NCI-H2029 (cell line): Measurements from ENCODE around the gene MLNR.

Source experiments
- DNase-seq: peaks from one replicate; lab custom pipeline; 2025; lab: John Stamatoyannopoulos, UW

MLNR gene

GRCh38 chr13:49226613-49227012, 6.5 kb downstream of the MLNR start:
- DNase-seq = no peak

DNA sequence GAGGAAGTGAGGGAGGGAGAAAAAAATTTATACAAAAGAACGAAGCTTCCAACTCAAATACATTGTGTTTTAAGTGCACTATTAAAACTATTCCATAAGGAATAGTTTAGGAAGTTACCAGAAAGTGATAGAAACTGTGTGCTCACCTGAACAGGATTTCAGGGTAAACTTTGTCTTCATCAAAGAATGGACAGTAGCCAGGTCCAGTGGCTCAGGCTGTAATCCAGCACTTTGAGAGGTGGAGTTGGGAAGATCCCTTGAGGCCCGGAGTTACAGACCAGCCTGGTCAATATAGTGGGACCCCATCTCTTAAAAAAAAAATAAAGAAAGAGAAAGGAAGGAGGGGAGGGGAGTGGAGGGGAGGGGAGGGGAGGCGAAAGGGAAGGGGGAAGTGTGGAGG, 14.6 kb downstream of the MLNR start:
- no peak for DNase-seq

DNA sequence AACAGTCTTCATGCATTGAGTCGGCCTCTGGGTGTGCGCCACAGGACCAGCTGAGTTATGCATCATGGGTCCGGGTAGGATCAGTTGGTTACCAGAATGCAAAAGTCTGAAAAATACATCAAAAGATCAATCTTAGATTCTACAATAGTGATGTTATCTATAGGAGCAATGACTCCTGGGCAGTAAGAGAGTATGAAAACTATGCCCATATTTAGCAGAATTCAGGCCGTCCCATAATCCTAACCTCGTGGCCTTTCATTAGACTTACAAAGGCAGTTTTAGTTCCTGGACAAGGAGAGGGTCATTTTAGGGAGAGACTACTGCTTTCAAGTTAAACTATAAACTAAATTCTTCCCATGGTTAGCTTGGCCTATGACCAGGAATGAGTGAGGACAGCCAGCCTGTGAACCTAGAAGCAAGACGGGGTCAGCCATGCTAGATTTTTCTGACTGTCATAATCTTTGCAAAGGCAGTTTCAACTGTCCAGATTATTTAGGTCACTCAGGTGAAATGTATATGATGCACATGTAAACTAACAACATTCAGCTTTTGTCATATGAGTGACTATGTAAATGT, 15.8 kb downstream of the MLNR start:
- DNase-seq = no peak

DNA sequence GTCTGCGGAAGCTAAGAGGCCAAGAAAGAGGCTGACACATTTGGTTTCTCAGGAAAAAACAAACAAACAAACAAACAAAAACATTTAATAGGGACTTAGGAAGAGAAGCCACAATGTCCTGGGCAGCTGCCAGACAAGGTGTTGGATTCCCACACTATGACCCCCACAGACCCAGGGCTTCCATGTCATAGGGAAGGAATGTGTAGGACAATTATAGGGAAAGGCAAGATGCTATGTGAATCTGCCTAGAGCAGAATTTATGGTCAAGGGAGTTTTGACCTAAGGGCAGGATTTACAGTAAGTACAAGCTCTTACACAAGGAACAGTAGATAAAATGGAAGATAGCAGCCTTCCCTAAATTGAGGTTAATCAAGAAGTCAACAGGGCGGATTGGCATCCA, 18.5 kb downstream of the MLNR start:
- DNase-seq = no peak

DNA sequence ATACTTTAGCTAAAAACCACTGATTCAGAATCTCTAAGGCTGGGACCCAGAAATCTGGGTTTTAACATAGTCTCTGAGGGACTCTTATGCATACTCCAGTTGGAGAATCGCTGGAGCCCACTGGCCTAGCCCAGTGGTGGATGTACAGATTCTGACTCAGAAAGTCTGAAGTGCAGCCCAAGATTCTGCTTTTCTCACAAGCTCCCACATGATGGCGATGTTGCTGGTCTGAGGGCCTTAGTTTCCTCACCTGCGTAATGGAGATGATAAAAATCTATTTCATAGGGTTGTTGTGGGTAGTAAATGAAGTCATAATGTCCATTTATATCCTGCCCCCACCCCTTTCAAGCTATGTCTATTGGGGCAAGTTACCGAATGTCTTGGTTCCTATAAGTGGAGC, 19.9 kb downstream of the MLNR start:
- DNase-seq = no peak

- no peak for DNase-seq
Measured at GRCh38 chr13:49241296-49241695, 21.2 kb downstream of the MLNR start.

DNA sequence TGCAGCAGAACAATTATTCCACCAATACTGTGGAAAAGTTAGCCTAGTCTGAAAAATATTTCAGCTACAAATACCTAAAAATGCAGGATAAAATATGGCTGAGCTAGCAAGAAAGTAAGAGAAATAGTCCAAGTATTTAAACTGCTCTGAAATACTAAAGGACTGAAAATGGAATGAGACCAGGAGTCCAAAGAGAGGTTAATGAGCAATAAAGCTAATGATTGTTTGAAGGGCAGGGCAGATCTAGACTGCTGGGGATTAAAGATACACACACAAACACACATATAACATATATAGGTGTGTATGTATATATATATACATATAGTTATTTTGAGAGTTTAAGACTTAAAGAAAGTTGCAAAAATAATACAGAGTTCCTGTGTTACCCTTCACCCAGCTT, 25.0 kb downstream of the MLNR start:
- no peak for DNase-seq

DNA sequence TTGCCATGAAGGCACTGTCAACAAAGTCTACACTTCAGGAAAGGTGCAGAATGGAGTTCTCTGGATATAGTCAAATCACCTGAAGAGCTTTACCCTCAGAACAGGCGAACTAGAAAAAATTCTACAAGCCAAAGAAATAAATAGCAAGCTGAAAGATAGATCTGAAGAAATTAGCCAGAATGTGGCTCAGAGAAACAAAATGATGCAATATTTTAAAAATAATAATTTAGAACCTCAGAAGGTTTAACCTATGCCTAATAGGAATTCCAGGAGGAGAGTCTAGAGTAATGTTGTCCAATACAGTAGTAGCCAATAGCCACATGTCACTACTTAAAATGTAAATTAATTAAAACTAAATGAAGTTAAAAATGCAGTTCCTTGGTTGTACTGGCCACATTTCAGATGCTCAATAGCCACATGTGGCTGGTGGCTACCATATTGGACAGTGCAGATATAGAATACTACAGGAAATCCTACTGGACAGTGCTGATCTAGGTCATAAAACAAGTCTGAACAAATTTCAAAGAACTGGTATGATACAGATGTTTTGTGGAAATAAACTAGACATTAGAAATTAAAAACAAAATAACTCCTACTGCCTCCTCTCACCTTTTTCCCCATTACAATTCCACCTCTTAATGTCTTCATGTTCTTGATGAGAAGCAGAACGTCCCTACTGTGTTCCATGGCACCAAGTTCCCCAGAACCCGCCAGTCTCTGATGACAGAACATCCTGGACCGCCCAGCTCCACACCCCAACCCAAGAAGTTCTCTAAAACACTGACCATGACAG, 26.9 kb downstream of the MLNR start:
- no peak for DNase-seq

GRCh38 chr13:49247643-49248621, 27.8 kb downstream of the MLNR start, which contains the start of gene CDADC1:
Gene CDADC1, plus strand, starts transcription at chr13:49247925. Its CDS starts 113 bp downstream, at chr13:49248038.
- peak; percentile 64 for DNase-seq

- DNase-seq = no peak
Measured at GRCh38 chr13:49248622-49249002, 28.5 kb downstream of the MLNR start.

DNA sequence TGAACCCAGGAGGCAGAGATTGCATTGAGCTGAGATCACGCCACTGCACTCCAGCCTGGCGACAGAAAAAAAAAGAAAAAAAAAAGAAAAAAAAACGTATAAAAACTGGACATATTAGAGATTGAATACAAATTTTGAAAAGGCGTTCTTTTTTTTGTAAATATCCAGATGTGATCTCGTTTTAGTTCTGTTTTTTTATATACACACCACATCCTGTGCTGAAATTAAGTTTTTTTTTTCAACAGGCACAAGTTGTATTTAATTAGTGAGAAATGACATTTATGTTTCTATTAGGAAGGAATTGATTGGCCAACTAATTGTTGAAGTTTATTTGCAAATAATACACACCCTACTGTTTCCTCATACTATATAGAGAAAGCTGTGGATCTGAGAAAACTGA, 31.2 kb downstream of the MLNR start:
- no peak for DNase-seq

DNA sequence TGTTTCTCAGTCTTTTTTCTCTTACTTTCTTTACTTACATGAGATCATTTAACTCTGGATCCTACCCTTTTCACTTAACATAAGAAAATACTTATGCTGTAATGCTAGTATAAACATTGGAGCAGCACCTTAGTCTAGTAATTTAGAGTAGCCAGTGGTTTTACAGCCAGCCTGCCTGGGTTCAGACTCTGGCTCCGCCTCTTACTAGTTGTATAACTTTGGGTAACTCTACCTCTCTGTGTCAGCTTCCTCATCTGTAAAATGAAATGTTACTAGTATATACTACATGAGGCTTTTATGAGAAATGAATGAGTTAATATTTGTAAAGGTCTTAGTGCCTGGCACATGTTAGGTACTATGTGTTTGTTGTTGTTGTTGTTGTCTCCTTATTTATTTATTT, 33.2 kb downstream of the MLNR start:
- DNase-seq = no peak

GRCh38 chr13:49254007-49254406, 33.9 kb downstream of the MLNR start:
- DNase-seq = no peak

DNA sequence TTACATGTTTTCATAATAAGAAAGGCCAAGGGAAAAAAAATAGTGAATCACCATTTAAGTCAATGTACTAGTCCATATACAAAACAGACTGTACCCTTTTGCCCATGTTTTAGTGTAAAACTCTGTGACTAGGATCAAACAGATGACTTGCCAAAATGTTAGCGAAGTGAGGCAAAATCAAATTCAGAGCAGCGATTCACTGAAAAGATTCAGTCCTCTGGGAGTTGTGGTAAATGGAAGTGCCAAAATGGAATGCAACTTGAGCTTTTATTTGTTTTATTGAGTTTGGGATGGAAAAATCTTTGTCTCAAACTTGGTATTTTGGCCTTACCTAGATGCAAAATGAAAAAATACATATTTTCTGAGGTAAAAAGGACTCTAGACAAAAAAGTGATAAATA, 36.7 kb downstream of the MLNR start:
- no peak for DNase-seq

DNA sequence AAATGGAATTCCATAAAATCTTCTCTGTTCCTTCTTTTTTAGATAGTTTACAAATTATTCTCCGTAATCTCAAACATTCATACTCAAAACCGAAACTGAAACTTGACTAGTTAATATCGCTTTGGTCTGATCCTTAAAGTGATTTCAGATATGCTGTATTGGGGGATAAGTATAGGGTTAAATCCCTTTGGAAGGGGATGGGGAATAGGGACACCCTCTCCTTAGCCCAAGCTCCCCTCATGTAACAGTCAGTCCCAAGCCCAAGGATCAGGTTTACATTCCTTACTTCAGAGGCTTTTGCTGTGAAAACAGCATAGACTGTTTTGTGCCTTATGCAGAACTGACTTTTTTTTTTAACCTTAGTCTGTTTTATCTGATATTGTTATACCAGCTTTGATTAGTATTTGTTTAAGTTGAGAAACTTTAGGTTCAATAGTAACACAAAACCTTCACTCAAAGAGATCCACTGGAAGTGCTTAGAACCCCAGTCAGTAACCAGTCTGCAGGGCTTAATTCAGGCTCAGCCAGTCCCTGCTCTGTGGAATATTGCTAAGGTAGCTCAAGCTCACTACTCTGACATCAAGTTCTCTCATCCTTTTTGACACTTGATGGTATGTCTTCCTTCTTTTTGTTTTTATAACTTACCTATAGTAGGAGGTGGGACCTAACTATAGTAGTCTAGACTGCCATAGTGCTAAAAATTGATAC, 38.1 kb downstream of the MLNR start:
- no peak for DNase-seq

GRCh38 chr13:49259586-49259985, 39.4 kb downstream of the MLNR start:
- DNase-seq = no peak

DNA sequence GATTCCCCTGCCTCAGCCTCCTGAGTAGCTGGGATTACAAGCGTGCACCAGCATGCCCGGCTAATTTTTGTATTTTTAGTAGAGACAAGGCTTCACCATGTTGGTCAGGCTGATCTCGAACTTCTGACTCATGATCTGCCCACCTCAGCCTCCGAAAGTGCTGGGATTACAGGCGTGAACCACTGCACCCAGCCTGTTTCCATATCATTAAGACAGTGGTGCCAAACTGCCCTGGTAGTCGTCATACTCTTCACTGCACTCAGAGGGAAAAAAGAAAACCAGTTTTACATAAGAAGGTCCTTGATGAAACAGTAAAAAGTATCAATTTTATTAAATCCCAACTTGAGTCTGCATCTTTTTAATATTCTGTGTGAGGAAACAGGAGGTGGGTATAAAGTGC, 42.5 kb downstream of the MLNR start:
- no peak for DNase-seq

- no peak for DNase-seq
Measured at GRCh38 chr13:49265822-49266221, 45.7 kb downstream of the MLNR start.

DNA sequence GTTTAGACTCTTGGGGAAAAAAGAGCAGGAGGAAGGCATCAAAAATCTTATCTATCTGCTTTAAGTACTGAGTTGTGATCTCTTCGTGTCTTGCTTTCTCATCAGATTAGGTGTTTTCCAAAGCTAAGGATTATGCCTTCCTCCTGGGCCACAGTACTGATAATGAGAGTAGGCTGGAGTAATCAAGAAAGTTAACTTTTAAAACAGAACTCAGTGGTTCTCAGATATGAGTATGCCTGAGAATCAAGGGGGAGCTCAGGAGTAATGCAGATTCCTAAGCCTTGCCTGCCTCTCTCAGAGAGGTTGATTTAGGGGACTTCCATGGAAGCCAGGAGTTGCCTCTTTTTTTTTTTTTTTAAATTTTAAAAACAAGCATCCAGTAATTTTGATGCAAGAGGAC, 51.1 kb downstream of the MLNR start:
- no peak for DNase-seq
